Activated CD8-positive, alpha-beta T cell treated with anti-CD3 and anti-CD28 coated beads for 36 hours (primary cell): ENCODE measurements around the gene ALKBH3. TPM values are rescaled to one million over a fixed set of nuclear protein-coding genes. Genes with fewer than 3 reads are reported as not detected.

ENCODE experiments used
- ATAC-seq: fragments of 200-7000 bp; cut with Tn5 transposase; one replicate; pipeline ENCODE4 v1.10.0; 2021; ENCODE audit warnings: mild to moderate bottlenecking, moderate library complexity
- CTCF ChIA-PET: fragments of 350-600 bp; sonication (Branson Sonifier 250); formaldehyde crosslinking; loops from one replicate; lab custom pipeline; 2021; ENCODE audit warnings: antibody characterized with exemption; lab: Charles Lee
- POLR2A ChIA-PET: fragments of 350-600 bp; sonication (Branson Sonifier 250); formaldehyde crosslinking; loops from one replicate; lab custom pipeline; 2021; ENCODE audit warnings: antibody characterized with exemption; lab: Charles Lee
- DNase-seq: peaks from one replicate; pipeline ENCODE4 v3.0.0-alpha.2; 2020
- H3K27ac Mint-ChIP-seq: one replicate; pipeline ENCODE4 v1.8.0; 2021; ENCODE audit warnings: mild to moderate bottlenecking, mixed read lengths
- H3K27me3 Mint-ChIP-seq: one replicate; pipeline ENCODE4 v1.8.0; 2021; ENCODE audit warnings: mixed read lengths
- H3K36me3 Mint-ChIP-seq: one replicate; pipeline ENCODE4 v1.8.0; 2021; ENCODE audit warnings: low read depth, mixed read lengths
- H3K4me1 Mint-ChIP-seq: one replicate; pipeline ENCODE4 v1.8.0; 2021; ENCODE audit warnings: low read depth, mixed read lengths
- H3K4me3 Mint-ChIP-seq: one replicate; pipeline ENCODE4 v1.8.0; 2021; ENCODE audit warnings: mild to moderate bottlenecking, moderate library complexity, mixed read lengths
- H3K9me3 Mint-ChIP-seq: one replicate; pipeline ENCODE4 v1.8.0; 2021; ENCODE audit warnings: mixed read lengths
- intact Hi-C: fragments of 100-400 bp; cut with micrococcal nuclease; formaldehyde crosslinking; loops from one replicate; pipeline ENCODE4 v1.10.0; 2022
- total RNA-seq, 2 experiments: library from RNA; stranded (reverse); gene quantifications; one replicate each; pipeline ENCODE4 v1.2.3, GENCODE V29; 2021
- TF ChIP-seq, protein P1 (sequence below): fragments of 200-600 bp; IDR thresholded peaks from one replicate; pipeline ENCODE4 v1.8.0; 2022; ENCODE audit warnings: antibody characterized with exemption, mild to moderate bottlenecking

The ALKBH3 gene
- total RNA-seq, 2 experiments from 2014 or later = 40.1 to 48.4 TPM

DNA sequence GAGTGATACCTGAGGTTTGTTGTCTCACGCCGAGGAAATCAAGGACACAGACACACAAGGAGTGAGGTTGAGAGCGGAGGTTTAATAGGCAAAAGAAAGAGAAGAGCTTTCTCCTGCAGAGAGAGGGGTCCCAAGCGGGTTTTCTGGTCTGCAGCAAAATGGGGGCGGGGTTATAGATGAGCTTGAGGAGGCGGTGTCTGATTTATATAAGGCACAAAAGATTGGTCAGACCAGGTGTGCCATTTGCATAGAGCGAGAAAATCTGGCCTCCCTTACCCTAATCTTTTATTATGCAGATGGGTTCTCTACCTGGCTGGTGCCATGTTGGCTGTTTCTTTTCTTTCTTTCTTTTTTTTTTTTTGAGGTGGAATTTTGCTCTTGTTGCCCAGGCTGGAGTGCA is 73.6 kb downstream of the ALKBH3 start:
- Mint-ChIP-seq H3K27me3 (peaks cover 28% of the 10 kb centered on the region), H3K36me3 (no peaks in the 10 kb centered on the region), H3K9me3 (no peaks in the 10 kb centered on the region), H3K4me1 (no peaks in the 10 kb centered on the region), H3K4me3 (no peak overlapping the region), H3K27ac (no peak overlapping the region)
- ChIA-PET CTCF (interaction anchor here (1.4 kb wide), 1 partner anchor 12 kb away, joined by 6 read pairs; the partner anchor contains the start of gene C11orf96), POLR2A (no interaction called here)
- TF ChIP-seq, protein P1, sequence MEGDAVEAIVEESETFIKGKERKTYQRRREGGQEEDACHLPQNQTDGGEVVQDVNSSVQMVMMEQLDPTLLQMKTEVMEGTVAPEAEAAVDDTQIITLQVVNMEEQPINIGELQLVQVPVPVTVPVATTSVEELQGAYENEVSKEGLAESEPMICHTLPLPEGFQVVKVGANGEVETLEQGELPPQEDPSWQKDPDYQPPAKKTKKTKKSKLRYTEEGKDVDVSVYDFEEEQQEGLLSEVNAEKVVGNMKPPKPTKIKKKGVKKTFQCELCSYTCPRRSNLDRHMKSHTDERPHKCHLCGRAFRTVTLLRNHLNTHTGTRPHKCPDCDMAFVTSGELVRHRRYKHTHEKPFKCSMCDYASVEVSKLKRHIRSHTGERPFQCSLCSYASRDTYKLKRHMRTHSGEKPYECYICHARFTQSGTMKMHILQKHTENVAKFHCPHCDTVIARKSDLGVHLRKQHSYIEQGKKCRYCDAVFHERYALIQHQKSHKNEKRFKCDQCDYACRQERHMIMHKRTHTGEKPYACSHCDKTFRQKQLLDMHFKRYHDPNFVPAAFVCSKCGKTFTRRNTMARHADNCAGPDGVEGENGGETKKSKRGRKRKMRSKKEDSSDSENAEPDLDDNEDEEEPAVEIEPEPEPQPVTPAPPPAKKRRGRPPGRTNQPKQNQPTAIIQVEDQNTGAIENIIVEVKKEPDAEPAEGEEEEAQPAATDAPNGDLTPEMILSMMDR = no peak
- DNase-seq = no peak
- no peak for ATAC-seq
- intact Hi-C loops = no loop called here

DNA sequence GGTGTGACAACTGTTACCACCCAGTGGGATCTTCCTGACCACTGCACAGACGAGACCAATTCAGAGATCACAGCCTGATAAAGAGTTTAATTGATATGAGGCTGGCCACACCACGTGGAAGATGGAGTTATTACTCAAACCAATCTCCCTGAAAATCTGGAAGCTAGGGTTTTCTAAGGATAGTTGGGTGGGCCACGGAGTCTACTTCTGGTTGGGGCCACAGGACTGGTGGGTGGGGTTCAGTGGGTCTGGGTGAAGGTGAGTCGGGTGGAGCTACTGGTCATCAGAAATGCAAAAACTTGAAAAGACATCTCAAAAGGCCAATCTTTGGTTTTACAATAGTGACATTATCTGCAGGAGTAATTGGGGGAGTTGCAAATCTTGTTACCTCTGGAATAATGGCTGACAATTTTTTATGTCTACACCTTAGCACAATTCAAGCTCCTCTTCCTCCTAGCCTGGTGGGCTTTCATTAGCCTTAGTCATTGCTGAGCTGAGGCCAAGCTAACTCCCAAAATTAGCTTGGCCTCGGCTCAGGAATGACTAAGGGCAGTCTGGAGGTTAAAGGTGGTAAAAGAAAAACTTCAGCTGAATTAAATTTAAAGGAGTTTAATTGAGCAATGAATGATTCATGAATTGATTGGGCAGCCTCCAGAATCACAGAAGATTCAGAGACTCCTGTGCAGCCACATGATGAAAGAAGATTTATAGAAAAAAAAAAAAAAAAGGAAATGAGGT is 74.9 kb downstream of the ALKBH3 start:
- Mint-ChIP-seq H3K36me3 (no peaks in the 10 kb centered on the region), H3K4me3 (no peak overlapping the region), H3K4me1 (no peaks in the 10 kb centered on the region), H3K27me3 (peaks cover 21% of the 10 kb centered on the region), H3K27ac (no peak overlapping the region), H3K9me3 (no peaks in the 10 kb centered on the region)
- intact Hi-C loops = no loop called here
- POLR2A ChIA-PET = no interaction called here
- DNase-seq = no peak
- CTCF ChIA-PET = interaction anchor here (1.4 kb wide), 1 partner anchor 13 kb away, joined by 6 read pairs; the partner anchor contains the start of gene C11orf96
- ATAC-seq = no peak
- TF ChIP-seq, protein P1 = no peak

DNA sequence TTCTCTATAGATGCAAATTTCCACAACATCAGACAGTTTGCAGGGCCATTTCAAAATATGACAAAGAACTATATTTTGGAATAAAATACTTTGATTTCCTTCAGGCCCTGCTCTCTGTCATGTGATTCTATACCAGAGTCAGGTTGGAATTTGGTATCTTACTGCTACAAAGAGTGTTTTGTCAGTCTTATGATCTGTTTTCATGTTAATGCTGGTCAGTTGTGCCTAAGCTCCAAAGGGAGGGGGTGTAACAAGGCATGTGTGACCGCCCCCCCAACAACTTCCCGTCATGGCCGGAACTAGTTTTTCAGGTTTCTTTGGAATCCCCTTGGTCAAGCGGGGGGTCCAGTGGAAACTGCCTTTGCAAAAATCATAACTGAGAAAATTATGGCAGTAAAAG is 76.9 kb downstream of the ALKBH3 start:
- ChIA-PET POLR2A (no interaction called here), CTCF (no interaction called here)
- Mint-ChIP-seq H3K4me1 (no peaks in the 10 kb centered on the region), H3K36me3 (no peaks in the 10 kb centered on the region), H3K4me3 (no peak overlapping the region), H3K27me3 (peaks cover 21% of the 10 kb centered on the region), H3K27ac (no peak overlapping the region), H3K9me3 (no peaks in the 10 kb centered on the region)
- DNase-seq (no peak), ATAC-seq (no peak)
- intact Hi-C loops = no loop called here
- TF ChIP-seq, protein P1 = no peak

DNA sequence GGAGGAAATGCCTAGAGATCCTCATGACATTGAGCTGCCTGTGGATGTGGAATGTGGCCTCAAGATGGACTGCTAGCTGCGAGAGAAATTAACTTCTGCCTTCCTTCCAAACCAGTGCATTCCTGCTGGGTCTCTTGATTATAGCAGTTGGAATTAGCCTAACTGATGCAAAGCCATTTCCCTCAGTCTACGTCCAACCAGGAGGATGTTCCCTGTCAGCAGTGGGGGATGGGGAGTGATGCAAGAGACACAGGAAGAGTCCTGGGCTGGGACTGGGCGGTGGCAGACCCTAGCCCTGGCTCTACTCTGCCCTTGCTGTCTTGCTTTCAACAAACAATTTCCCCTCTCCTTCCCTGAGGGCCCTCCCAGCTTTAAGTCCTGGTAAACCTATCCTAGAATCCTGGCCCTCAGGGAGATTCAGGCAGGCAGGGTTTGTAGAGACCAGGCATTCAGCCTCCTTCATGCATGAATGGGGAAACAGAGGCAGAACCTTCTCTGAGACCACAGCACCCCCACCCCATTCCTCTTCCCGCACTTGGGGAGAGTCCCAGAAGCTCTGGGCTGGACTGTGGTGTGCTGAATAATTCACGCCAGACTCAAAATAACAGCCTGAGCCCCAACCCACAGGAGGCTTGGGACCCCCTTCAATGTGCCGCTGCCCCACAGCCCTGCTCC is 78.8 kb downstream of the ALKBH3 start:
- no peak for DNase-seq
- Mint-ChIP-seq H3K27me3 (peaks cover 17% of the 10 kb centered on the region), H3K27ac (no peak overlapping the region), H3K9me3 (no peaks in the 10 kb centered on the region), H3K36me3 (no peaks in the 10 kb centered on the region), H3K4me3 (no peak overlapping the region), H3K4me1 (no peaks in the 10 kb centered on the region)
- ChIA-PET POLR2A (no interaction called here), CTCF (no interaction called here)
- ATAC-seq = no peak
- TF ChIP-seq, protein P1 = no peak
- intact Hi-C loops = no loop called here
